Keratinocyte (primary cell): ENCODE data around the gene FUCA2. TPM values are rescaled to one million over a fixed set of nuclear protein-coding genes. Genes with fewer than 3 reads are reported as not detected.

Experiments
- DNase-seq: peaks from one replicate; pipeline ENCODE4 v3.0.0-alpha.2; 2011; ENCODE audit warnings: low read depth, missing footprints, low spot score
- FAIRE-seq: peaks from 2 replicates; lab custom pipeline; 2011; peaks lifted over from hg19 to GRCh38; lab: Jason Lieb, UNC
- H2AFZ ChIP-seq: 2 replicates; pipeline ENCODE4 v1.6.0; 2012; ENCODE audit warnings: low read length, control low read depth, inconsistent platforms; ENCODE audit not compliant: control insufficient read depth
- H3K27ac ChIP-seq: 2 replicates; pipeline ENCODE4 v1.5.1; 2011; ENCODE audit warnings: low read length; ENCODE audit not compliant: control insufficient read depth, insufficient read depth
- H3K27me3 ChIP-seq: 3 replicates; pipeline ENCODE4 v1.6.0; 2011; ENCODE audit warnings: low read length; ENCODE audit not compliant: control insufficient read depth, insufficient read depth; ENCODE audit errors: extremely low read depth
- H3K36me3 ChIP-seq, 2 experiments: 2 replicates in 1 of 2; 3 replicates in 1 of 2; pipeline ENCODE4 v1.5.1; 2011; ENCODE audit warnings: low read length in 2 of 2, mild to moderate bottlenecking in 1 of 2; ENCODE audit not compliant: control insufficient read depth in 2 of 2, insufficient read depth in 2 of 2; ENCODE audit errors: extremely low read depth in 1 of 2
- H3K4me1 ChIP-seq: 3 replicates; pipeline ENCODE4 v1.5.1; 2011; ENCODE audit warnings: low read length; ENCODE audit not compliant: control insufficient read depth, insufficient read depth; ENCODE audit errors: extremely low read depth
- H3K4me2 ChIP-seq: 3 replicates; pipeline ENCODE4 v1.6.0; 2011; ENCODE audit warnings: low read depth, low read length; ENCODE audit not compliant: control insufficient read depth, insufficient read depth; ENCODE audit errors: extremely low read depth
- H3K4me3 ChIP-seq, 3 experiments: fragments of 200-600 bp in 1 of 3; sonication (generic) in 1 of 3; 2 replicates in 2 of 3; 3 replicates in 1 of 3; pipeline ENCODE4 v1.5.1; 2011 to 2016; ENCODE audit warnings: low read length in 3 of 3, mild to moderate bottlenecking in 3 of 3, control low read depth in 2 of 3, inconsistent platforms in 1 of 3, low read depth in 1 of 3, mixed read lengths in 1 of 3, mixed run types in 1 of 3, moderate library complexity in 1 of 3; ENCODE audit not compliant: control insufficient read depth in 2 of 3, insufficient read depth in 2 of 3; ENCODE audit errors: extremely low read depth in 1 of 3
- H3K79me2 ChIP-seq: 2 replicates; pipeline ENCODE4 v1.6.0; 2012; ENCODE audit warnings: low read length; ENCODE audit not compliant: control insufficient read depth, insufficient read depth
- H3K9ac ChIP-seq: 3 replicates; pipeline ENCODE4 v1.6.0; 2011; ENCODE audit warnings: low read length; ENCODE audit not compliant: control insufficient read depth, insufficient read depth; ENCODE audit errors: extremely low read depth
- H3K9me1 ChIP-seq: 3 replicates; pipeline ENCODE4 v1.6.0; 2011; ENCODE audit warnings: low read length; ENCODE audit not compliant: control insufficient read depth, insufficient read depth; ENCODE audit errors: extremely low read depth
- H3K9me3 ChIP-seq: 2 replicates; pipeline ENCODE4 v1.5.1; 2012; ENCODE audit warnings: low read depth, low read length; ENCODE audit not compliant: control insufficient read depth
- H4K20me1 ChIP-seq: 3 replicates; pipeline ENCODE4 v1.6.0; 2011; ENCODE audit warnings: low read length; ENCODE audit not compliant: control insufficient read depth, insufficient read depth; ENCODE audit errors: extremely low read depth
- CTCF ChIP-seq, 3 experiments: IDR thresholded peaks in 1 of 3; conservative IDR thresholded peaks in 1 of 3; optimal IDR thresholded peaks in 1 of 3; 2 replicates in 2 of 3; 3 replicates in 1 of 3; pipeline versions ENCODE3 to v1.5.1; 2011; ENCODE audit warnings: low read length in 3 of 3, mild to moderate bottlenecking in 3 of 3, moderate library complexity in 2 of 3, control low read depth in 1 of 3, inconsistent platforms in 1 of 3; ENCODE audit not compliant: insufficient read depth in 2 of 3; ENCODE audit errors: extremely low read depth in 1 of 3
- EZH2 ChIP-seq: IDR thresholded peaks from one replicate; pipeline ENCODE4 v1.6.1; 2012; ENCODE audit warnings: inconsistent platforms, mild to moderate bottlenecking, low read length, moderate library complexity
- dilution Hi-C: fragments of 300-500 bp; cut with MboI; formaldehyde crosslinking; loops from one replicate; pipeline ENCODE4 v1.7.0; 2020; ENCODE audit warnings: low sequenced_read_pairs; ENCODE audit not compliant: extremely low pct_ligation_motif_present
- polyA plus RNA-seq, 5 experiments: library from polyadenylated mRNA; depleted of rRNA in 3 of 5; stranded (reverse) in 3 of 5; stranded (forward) in 1 of 5; unstranded in 1 of 5; fragments of >200 nt; gene quantifications; 1 replicate in 1 of 5; 2 replicates in 3 of 5; 3 replicates in 1 of 5; pipeline versions ENCODE4 v1.2.1 to v1.2.3, GENCODE V29; 2011 to 2012; ENCODE audit warnings: missing spikeins in 2 of 5, low read depth in 1 of 5, low replicate concordance in 1 of 5

FUCA2 gene
- polyA plus RNA-seq, 1 donor (not counting 4 experiments of a cell fraction or from before 2014, with no cell fraction given): 12.5 TPM

- Histone ChIP-seq H3K36me3 (no peaks in the 10 kb centered on the region), H3K79me2 (no peaks in the 10 kb centered on the region), H2AFZ (no peak overlapping the region), H3K9me1 (no peaks in the 10 kb centered on the region), H3K9ac (no peak overlapping the region), H3K27me3 (no peaks in the 10 kb centered on the region), H3K27ac (no peak overlapping the region), H4K20me1 (no peaks in the 10 kb centered on the region), H3K4me3 (no peak overlapping the region), H3K4me1 (peaks cover 6% of the 10 kb centered on the region), H3K4me2 (no peak overlapping the region), H3K9me3 (no peaks in the 10 kb centered on the region)
- dilution Hi-C loops: no loop called here
- no peak for TF ChIP-seq CTCF (optimal IDR thresholded peaks at IDR 0.05 in 1 of 3, IDR thresholded peaks at IDR 0.05 in 1 of 3, conservative IDR thresholded peaks at IDR 0.05 in 1 of 3; ENCODE audit: extremely low read depth in 1 of 3, insufficient read depth in 2 of 3, low read length in 3 of 3)
- no peak for DNase-seq
- FAIRE-seq: no peak
Observed at GRCh38 chr6:143559051-143559660, 47.6 kb upstream of the FUCA2 start.

GRCh38 chr6:143556529-143556928 lies 45.0 kb upstream of the FUCA2 start:
- dilution Hi-C loops: no loop called here
- Histone ChIP-seq H3K9me3 (no peaks in the 10 kb centered on the region), H3K27ac (no peak overlapping the region), H3K79me2 (no peaks in the 10 kb centered on the region), H4K20me1 (no peaks in the 10 kb centered on the region), H3K36me3 (no peaks in the 10 kb centered on the region), H3K4me2 (no peak overlapping the region), H3K9ac (no peak overlapping the region), H3K9me1 (no peaks in the 10 kb centered on the region), H2AFZ (no peak overlapping the region), H3K4me3 (no peak overlapping the region), H3K27me3 (no peaks in the 10 kb centered on the region), H3K4me1 (peaks cover 6% of the 10 kb centered on the region)
- DNase-seq: no peak
- TF ChIP-seq EZH2 (no peak), CTCF (optimal IDR thresholded peaks at IDR 0.05 in 1 of 3, IDR thresholded peaks at IDR 0.05 in 1 of 3, conservative IDR thresholded peaks at IDR 0.05 in 1 of 3; ENCODE audit: extremely low read depth in 1 of 3, insufficient read depth in 2 of 3, low read length in 3 of 3) (no peak)
- no peak for FAIRE-seq
